ENCODE measurements around the gene PTPN9. TPM values are rescaled to one million over a fixed set of nuclear protein-coding genes. Genes with fewer than 3 reads are reported as not detected.
"Not testable (repeated sequence)": the region's sequence is repeated elsewhere in the genome, so short reads cannot be mapped to it uniquely, and the experiment has no call there.

PTPN9 gene
- total RNA-seq, 2 donors from 2014 or later: 31.1 to 32.3 TPM

DNA sequence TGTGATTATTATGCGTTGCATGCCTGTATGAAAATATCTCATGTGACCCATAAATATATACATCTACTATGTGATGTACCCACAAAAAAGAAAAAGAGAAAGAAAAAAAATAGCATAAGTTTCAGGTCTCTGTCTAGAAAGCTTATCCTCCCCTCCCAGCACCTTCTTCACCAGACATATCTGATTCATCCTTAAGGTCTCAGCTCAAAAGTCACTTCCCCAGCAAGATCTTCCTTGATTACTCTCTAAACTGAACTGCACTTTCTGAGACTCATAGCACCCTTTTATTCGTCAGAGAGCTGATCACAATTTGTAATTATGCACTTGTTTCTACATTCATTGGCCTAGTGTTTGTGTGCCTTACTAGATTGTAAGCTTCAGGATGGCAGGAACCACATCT is 11.1 kb upstream of the PTPN9 start:
- intact Hi-C loops (cut with DNase I): no loop called here
- Histone ChIP-seq H3K27ac (no peak overlapping the region), H3K4me3 (no peak overlapping the region), H3K9me3 (no peaks in the 10 kb centered on the region), H3K4me1 (no peaks in the 10 kb centered on the region), H3K9ac (ENCODE audit: low read depth in 2 of 2, low read length in 2 of 2) (no peak overlapping the region), H3K36me3 (no peaks in the 10 kb centered on the region), H3K27me3 (no peaks in the 10 kb centered on the region)
- TF ChIP-seq, protein P1, sequence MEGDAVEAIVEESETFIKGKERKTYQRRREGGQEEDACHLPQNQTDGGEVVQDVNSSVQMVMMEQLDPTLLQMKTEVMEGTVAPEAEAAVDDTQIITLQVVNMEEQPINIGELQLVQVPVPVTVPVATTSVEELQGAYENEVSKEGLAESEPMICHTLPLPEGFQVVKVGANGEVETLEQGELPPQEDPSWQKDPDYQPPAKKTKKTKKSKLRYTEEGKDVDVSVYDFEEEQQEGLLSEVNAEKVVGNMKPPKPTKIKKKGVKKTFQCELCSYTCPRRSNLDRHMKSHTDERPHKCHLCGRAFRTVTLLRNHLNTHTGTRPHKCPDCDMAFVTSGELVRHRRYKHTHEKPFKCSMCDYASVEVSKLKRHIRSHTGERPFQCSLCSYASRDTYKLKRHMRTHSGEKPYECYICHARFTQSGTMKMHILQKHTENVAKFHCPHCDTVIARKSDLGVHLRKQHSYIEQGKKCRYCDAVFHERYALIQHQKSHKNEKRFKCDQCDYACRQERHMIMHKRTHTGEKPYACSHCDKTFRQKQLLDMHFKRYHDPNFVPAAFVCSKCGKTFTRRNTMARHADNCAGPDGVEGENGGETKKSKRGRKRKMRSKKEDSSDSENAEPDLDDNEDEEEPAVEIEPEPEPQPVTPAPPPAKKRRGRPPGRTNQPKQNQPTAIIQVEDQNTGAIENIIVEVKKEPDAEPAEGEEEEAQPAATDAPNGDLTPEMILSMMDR (IDR thresholded peaks at IDR 0.05): no peak
- no peak for DNase-seq

DNA sequence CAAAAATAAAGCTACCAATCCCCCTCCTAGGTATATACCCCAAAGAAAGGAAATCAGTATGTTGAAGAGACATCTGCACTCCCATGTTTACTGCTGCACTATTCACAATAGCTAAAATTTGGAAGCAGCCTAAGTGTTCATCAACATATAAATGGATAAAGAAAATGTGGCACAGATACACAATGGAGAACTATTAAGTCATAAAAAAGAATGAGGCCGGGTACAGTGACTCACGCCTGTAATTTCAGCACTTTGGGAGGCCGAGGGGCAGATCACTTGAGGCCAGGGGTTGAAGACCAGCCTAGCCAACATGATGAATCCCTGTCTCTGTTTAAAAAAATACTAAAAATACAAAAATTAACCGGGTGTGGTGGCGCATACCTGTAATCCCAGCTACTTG is 10.0 kb upstream of the PTPN9 start:
- Histone ChIP-seq H3K27ac (no peak overlapping the region), H3K9me3 (no peaks in the 10 kb centered on the region), H3K9ac (ENCODE audit: low read depth in 2 of 2, low read length in 2 of 2) (no peak overlapping the region), H3K36me3 (no peaks in the 10 kb centered on the region), H3K27me3 (no peaks in the 10 kb centered on the region), H3K4me1 (no peaks in the 10 kb centered on the region), H3K4me3 (no peak overlapping the region)
- TF ChIP-seq, protein P1 (IDR thresholded peaks at IDR 0.05): no peak
- DNase-seq: no peak
- intact Hi-C loops (cut with DNase I): no loop called here

DNA sequence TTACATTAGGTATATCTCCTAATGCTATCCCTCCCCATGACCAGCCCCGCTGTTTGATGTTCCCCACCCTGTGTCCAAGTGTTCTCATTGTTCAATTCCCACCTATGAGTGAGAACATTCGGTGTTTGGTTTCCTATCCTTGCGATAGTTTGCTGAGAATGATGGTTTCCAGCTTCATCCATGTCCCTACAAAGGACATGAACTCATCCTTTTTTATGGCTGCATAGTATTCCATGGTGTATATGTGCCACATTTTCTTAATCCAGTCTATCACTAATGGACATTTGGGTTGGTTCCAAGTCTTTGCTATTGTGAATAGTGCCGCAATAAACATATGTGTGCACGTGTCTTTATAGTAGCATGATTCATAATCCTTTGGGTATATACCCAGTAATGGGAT is 7.3 kb upstream of the PTPN9 start:
- H3K4me1 ChIP-seq; H3K27ac ChIP-seq; H3K4me3 ChIP-seq; H3K9me3 ChIP-seq; H3K9ac ChIP-seq (ENCODE audit: low read depth in 2 of 2, low read length in 2 of 2); H3K36me3 ChIP-seq; H3K27me3 ChIP-seq; DNase-seq; intact Hi-C loops (cut with DNase I): not testable (repeated sequence)

DNA sequence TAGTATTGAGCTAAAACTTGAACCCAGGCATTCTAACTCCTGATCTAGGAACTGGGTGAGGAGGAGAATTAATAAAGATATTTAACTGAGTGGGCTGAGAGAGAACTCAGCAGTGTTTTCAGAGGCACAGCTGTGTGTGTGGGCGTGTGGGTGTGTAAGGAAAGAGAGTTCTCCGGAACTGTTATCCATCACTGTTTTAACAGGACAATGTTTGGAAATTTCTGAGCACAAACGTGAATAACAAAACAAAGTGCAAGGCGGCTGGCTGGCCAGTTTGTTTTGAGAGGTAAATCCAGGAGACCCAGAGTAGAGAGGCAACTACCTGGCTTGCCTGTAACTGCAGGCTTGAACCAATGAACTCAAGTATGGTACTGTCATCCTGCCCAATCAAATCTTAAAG is 5.0 kb upstream of the PTPN9 start:
- Histone ChIP-seq H3K36me3 (no peaks in the 10 kb centered on the region), H3K27ac (no peak overlapping the region), H3K9ac (ENCODE audit: low read depth in 2 of 2, low read length in 2 of 2) (no peak overlapping the region), H3K4me3 (no peak overlapping the region), H3K4me1 (no peaks in the 10 kb centered on the region), H3K27me3 (no peaks in the 10 kb centered on the region), H3K9me3 (no peaks in the 10 kb centered on the region)
- DNase-seq: no peak
- TF ChIP-seq, protein P1 (IDR thresholded peaks at IDR 0.05): no peak
- intact Hi-C loops (cut with DNase I): no loop called here

DNA sequence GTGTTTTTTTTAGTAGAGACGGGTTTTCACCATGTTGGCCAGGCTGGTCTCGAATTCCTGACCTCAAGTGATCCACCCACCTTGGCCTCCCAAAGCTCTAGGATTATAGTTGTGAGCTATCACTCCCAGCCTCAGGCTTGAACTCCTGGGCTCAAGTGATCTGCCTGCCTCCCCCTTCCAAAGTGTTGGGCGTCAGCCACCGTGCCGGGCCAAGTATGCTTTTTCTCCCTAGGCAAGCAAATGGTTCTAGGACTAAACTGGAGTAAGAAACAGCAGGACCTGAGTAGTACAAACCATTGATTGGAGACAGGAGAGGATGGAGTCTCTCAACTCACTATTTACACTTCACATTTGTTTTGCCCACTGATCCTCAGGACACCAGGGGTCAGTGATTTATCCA is 4.6 kb upstream of the PTPN9 start:
- Histone ChIP-seq H3K27ac (no peak overlapping the region), H3K9me3 (no peaks in the 10 kb centered on the region)

DNA sequence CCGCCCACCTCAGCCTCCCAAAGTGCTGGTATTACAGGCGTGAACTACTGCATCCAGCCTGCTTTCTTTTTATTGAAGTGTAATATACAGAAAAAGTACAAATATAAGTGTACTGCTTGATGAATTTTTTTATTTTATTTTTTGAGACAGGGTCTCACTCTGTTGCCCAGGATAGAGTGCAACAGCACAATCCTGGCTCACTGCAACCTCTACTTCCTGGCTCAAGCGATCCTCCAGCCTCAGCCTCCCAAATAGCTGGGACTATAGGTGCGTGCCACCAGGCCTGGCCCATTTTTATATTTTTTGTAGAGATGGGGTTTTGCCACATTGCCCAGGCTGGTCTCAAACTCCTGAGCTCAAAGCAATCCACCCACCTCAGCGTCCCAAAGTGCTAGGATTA is 3.8 kb upstream of the PTPN9 start:
- H3K4me3 ChIP-seq; H3K36me3 ChIP-seq; H3K9me3 ChIP-seq; intact Hi-C loops (cut with DNase I); H3K4me1 ChIP-seq; H3K9ac ChIP-seq (ENCODE audit: low read depth in 2 of 2, low read length in 2 of 2); H3K27ac ChIP-seq; H3K27me3 ChIP-seq; DNase-seq: not testable (repeated sequence)

More for the DNA sequence above, 4.6 kb upstream of the PTPN9 start:
- TF ChIP-seq, protein P1 (IDR thresholded peaks at IDR 0.05): no peak
- Histone ChIP-seq H3K4me3 (no peak overlapping the region), H3K4me1 (no peaks in the 10 kb centered on the region), H3K9ac (ENCODE audit: low read depth in 2 of 2, low read length in 2 of 2) (no peak overlapping the region), H3K27me3 (no peaks in the 10 kb centered on the region), H3K36me3 (no peaks in the 10 kb centered on the region)
- DNase-seq: no peak
- intact Hi-C loops (cut with DNase I): no loop called here

Data from colonic mucosa (tissue), 4 donors.